Loucy (cell line): ENCODE data around the gene PVALEF.

ENCODE experiments used
- H2AFZ ChIP-seq: fragments of 200-600 bp; sonication (generic); 2 replicates; pipeline ENCODE4 v1.6.0; 2016; ENCODE audit warnings: antibody characterized with exemption, mild to moderate bottlenecking, low read length, moderate library complexity
- H3F3A ChIP-seq: fragments of 200-600 bp; 2 replicates; pipeline ENCODE4 v1.6.0; 2016; ENCODE audit warnings: antibody characterized with exemption, low read depth, mild to moderate bottlenecking
- H3K27me3 ChIP-seq: fragments of 200-600 bp; sonication (generic); 2 replicates; pipeline ENCODE4 v1.6.1; 2014; ENCODE audit warnings: low read length, mild to moderate bottlenecking; ENCODE audit not compliant: insufficient read depth, poor library complexity, severe bottlenecking
- H3K36me3 ChIP-seq: fragments of 200-600 bp; sonication (generic); 2 replicates; pipeline ENCODE4 v1.6.1; 2016; ENCODE audit warnings: low read length; ENCODE audit not compliant: insufficient read depth
- H3K4me1 ChIP-seq: fragments of 200-600 bp; sonication (generic); 2 replicates; pipeline ENCODE4 v1.5.1; 2014; ENCODE audit warnings: low read length, mild to moderate bottlenecking; ENCODE audit not compliant: insufficient read depth, poor library complexity, severe bottlenecking
- H3K4me2 ChIP-seq: fragments of 200-600 bp; sonication (generic); 2 replicates; pipeline ENCODE4 v1.6.0; 2014; ENCODE audit warnings: antibody characterized with exemption, low read length, low read depth, mild to moderate bottlenecking; ENCODE audit not compliant: poor library complexity, severe bottlenecking
- H3K4me3 ChIP-seq: fragments of 200-600 bp; sonication (generic); 2 replicates; pipeline ENCODE4 v1.5.1; 2014; ENCODE audit warnings: low read length, mild to moderate bottlenecking, mixed read lengths; ENCODE audit not compliant: poor library complexity, severe bottlenecking
- H3K79me2 ChIP-seq: fragments of 200-600 bp; sonication (generic); 2 replicates; pipeline ENCODE4 v1.6.1; 2014; ENCODE audit warnings: low read length; ENCODE audit not compliant: insufficient read depth
- H3K9ac ChIP-seq: fragments of 200-600 bp; sonication (generic); 2 replicates; pipeline ENCODE4 v1.6.0; 2014; ENCODE audit warnings: mild to moderate bottlenecking, low read depth, low read length, moderate library complexity; ENCODE audit not compliant: poor library complexity, severe bottlenecking
- H3K9me2 ChIP-seq: fragments of 200-600 bp; sonication (generic); replicated peaks from 2 replicates; pipeline ENCODE4 v1.6.1; 2016; ENCODE audit warnings: low read depth, low read length, mixed read lengths
- H3K9me3 ChIP-seq: fragments of 200-600 bp; sonication (generic); 2 replicates; pipeline ENCODE4 v1.6.1; 2014; ENCODE audit warnings: mild to moderate bottlenecking, antibody characterized with exemption, low read length, low read depth; ENCODE audit not compliant: insufficient read depth
- H4K20me1 ChIP-seq: fragments of 200-600 bp; sonication (generic); 2 replicates; pipeline ENCODE4 v1.6.0; 2014; ENCODE audit warnings: antibody characterized with exemption, low read length, mild to moderate bottlenecking; ENCODE audit not compliant: insufficient read depth, poor library complexity, severe bottlenecking
- EZH2phosphoT487 ChIP-seq: fragments of 200-600 bp; IDR thresholded peaks from 2 replicates; pipeline ENCODE4 v1.6.1; 2018; ENCODE audit warnings: antibody characterized with exemption, mild to moderate bottlenecking, moderate library complexity, borderline replicate concordance
- TF ChIP-seq, protein P1 (sequence below): fragments of 200-600 bp; sonication (generic); conservative IDR thresholded peaks from 2 replicates; pipeline ENCODE4 v1.5.1; 2014; ENCODE audit warnings: mild to moderate bottlenecking, antibody characterized with exemption, low read length

Gene PVALEF

DNA sequence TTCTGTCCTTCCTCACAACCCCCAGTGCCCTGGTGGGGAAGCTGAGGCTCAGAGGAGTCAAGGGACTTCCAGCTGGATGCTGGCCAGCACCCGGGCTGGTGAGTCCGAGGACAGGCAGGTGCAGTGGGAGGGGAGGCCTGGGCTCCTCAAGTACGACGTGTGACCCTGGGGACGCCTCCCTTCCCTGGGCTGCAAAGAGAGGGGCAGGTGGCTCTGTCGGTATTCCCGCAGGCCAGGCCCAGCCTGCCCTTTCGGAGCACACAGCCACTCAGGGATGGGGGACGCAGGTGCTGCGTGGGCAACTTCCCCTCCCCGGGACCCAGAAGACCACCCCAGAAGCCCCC, 33.1 kb upstream of the PVALEF start:
- H3K4me3 ChIP-seq, result no peak overlapping the region
- no peaks in the 10 kb centered on the region for H3K4me1 ChIP-seq
- H3K9ac ChIP-seq, result no peak overlapping the region
- no peaks in the 10 kb centered on the region for H3K36me3 ChIP-seq
- no peaks in the 10 kb centered on the region for H3K79me2 ChIP-seq
- no peak overlapping the region for H2AFZ ChIP-seq
- no peaks in the 10 kb centered on the region for H4K20me1 ChIP-seq
- H3K9me2 ChIP-seq, result no peaks in the 10 kb centered on the region
- H3F3A ChIP-seq, result no peaks in the 10 kb centered on the region
- H3K4me2 ChIP-seq, result no peak overlapping the region
- TF ChIP-seq EZH2phosphoT487, result no peak
- TF ChIP-seq, protein P1, sequence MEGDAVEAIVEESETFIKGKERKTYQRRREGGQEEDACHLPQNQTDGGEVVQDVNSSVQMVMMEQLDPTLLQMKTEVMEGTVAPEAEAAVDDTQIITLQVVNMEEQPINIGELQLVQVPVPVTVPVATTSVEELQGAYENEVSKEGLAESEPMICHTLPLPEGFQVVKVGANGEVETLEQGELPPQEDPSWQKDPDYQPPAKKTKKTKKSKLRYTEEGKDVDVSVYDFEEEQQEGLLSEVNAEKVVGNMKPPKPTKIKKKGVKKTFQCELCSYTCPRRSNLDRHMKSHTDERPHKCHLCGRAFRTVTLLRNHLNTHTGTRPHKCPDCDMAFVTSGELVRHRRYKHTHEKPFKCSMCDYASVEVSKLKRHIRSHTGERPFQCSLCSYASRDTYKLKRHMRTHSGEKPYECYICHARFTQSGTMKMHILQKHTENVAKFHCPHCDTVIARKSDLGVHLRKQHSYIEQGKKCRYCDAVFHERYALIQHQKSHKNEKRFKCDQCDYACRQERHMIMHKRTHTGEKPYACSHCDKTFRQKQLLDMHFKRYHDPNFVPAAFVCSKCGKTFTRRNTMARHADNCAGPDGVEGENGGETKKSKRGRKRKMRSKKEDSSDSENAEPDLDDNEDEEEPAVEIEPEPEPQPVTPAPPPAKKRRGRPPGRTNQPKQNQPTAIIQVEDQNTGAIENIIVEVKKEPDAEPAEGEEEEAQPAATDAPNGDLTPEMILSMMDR, result no peak
- H3K27me3 ChIP-seq, result no peaks in the 10 kb centered on the region
- no peaks in the 10 kb centered on the region for H3K9me3 ChIP-seq

DNA sequence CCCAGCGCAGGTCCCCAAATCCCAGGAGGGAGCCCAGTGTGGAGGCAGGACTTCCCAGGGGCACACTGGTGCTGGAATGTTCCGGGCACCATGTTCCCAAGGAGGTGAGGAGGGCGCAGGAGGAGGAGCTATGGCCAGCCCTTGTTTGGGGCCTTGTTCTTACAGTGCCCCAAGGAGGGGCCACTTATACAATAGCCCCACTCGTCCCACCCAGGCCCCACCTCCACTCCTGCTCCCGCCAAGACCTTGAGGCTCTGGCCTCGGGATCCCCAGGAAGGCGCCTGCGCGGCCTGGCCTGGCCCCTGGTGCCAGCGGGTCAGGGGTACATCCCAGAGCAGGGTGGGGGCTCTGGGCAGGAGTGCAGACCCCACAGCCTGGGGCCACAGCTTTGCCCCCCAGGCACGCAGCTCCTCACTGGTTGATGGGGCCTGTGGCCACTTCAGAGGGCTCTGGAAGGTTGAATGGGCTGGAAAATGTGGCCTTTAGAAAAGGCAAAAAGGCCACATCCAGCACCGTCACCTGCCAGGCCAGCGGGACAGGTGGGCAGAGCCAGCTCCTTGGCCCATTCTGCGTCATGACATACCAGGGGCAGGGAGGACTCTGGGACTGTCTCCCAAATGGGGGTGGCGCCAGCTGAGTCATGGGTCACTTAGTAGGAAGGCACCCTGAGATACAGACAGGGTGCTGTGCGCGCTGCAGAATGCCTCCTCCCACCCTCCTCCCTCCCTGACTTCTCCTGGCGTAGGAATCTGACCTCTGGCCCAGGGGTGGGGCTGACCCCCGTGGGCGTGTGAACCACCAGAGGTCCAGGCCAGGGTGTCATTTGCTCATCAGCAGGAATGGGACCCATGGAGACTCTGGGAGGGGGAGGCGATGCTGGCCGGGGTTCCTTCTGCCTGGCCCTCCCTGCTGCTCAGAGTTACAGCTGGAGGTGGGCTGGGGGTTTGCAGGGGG, 32.3 kb upstream of the PVALEF start:
- Histone ChIP-seq H2AFZ (no peak overlapping the region), H3K9me2 (no peaks in the 10 kb centered on the region), H4K20me1 (no peaks in the 10 kb centered on the region), H3K4me3 (no peak overlapping the region), H3K9ac (no peak overlapping the region), H3F3A (peaks cover 2% of the 10 kb centered on the region; the same call in 1 of the 2 replicates), H3K9me3 (no peaks in the 10 kb centered on the region), H3K27me3 (no peaks in the 10 kb centered on the region), H3K4me2 (no peak overlapping the region), H3K79me2 (no peaks in the 10 kb centered on the region), H3K36me3 (no peaks in the 10 kb centered on the region), H3K4me1 (no peaks in the 10 kb centered on the region)
- TF ChIP-seq, protein P1, result no peak
- TF ChIP-seq EZH2phosphoT487, result no peak

DNA sequence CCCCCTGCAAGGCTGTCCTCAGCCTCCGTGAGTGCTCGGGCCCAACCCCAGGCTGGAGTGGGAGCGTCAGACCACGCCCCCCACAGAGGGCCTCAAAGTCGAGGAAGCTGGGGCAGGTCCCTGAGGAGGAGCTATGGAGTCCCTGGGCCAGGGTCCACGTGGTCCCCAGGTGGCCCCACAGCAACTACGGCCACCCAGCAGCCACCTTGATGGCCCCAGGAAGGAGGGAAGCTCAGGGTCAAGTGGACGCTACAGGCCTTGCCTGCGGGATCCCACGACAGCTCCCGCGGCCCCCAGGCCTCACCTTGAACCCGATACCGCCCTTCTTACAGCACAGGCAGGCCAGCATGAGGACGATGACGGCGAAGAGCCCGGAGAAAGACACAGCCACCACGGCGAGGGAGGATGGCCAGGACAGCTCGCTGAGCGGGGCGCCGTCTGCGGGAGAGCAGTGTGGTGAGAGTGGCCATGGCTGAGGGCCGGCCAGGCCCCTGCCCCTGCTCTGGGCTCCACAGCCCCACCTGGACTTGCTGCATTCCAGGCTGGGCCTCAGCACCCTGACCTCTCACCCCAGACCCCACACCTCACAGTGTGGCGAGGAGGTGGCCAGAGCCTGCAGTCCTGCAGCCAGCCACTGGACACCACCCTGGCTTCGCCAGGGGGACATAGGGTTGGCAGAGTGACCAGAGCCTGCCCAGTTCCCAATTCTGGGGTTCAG, 31.1 kb upstream of the PVALEF start:
- Histone ChIP-seq H3K79me2 (no peaks in the 10 kb centered on the region), H3K9me2 (no peaks in the 10 kb centered on the region), H3K27me3 (no peaks in the 10 kb centered on the region), H3K4me3 (no peak overlapping the region), H3K9me3 (no peaks in the 10 kb centered on the region), H3K36me3 (no peaks in the 10 kb centered on the region), H3K4me1 (no peaks in the 10 kb centered on the region), H2AFZ (no peak overlapping the region), H4K20me1 (no peaks in the 10 kb centered on the region), H3K4me2 (no peak overlapping the region), H3F3A (peaks cover 2% of the 10 kb centered on the region; the same call in 1 of the 2 replicates), H3K9ac (no peak overlapping the region)
- TF ChIP-seq, protein P1, result no peak
- TF ChIP-seq EZH2phosphoT487, result no peak
